Spleen (tissue), 11 donors: ENCODE measurements around the gene NFE2. TPM values are rescaled to one million over a fixed set of nuclear protein-coding genes. Genes with fewer than 3 reads are reported as not detected.
"Not testable (repeated sequence)": the region's sequence is repeated elsewhere in the genome, so short reads cannot be mapped to it uniquely, and the experiment has no call there.

Experiments
- DNase-seq: peaks from one replicate; pipeline ENCODE4 v3.0.0-alpha.2; 2020
- H3K27ac ChIP-seq, 8 donors: fragments of 200-600 bp; sonication (generic) in 7 of 8; 1 replicate in 4 of 8; 2 replicates in 4 of 8; pipeline versions ENCODE4 v1.5.0 to v1.8.0; 2016 to 2021; ENCODE audit warnings: inconsistent platforms in 4 of 8, mild to moderate bottlenecking in 4 of 8, moderate library complexity in 1 of 8
- H3K27me3 ChIP-seq, 7 donors: fragments of 200-600 bp; sonication (generic) in 6 of 7; replicated peaks in 1 of 7; 1 replicate in 4 of 7; 2 replicates in 3 of 7; pipeline versions ENCODE4 v1.5.0 to v1.8.0; 2016 to 2021; ENCODE audit warnings: inconsistent platforms in 3 of 7, mild to moderate bottlenecking in 1 of 7
- H3K36me3 ChIP-seq, 6 donors: fragments of 200-600 bp; sonication (generic) in 5 of 6; 1 replicate in 4 of 6; 2 replicates in 2 of 6; pipeline versions ENCODE4 v1.5.0 to v1.8.0; 2016 to 2021; ENCODE audit warnings: inconsistent platforms in 2 of 6
- H3K4me1 ChIP-seq, 6 donors: fragments of 200-600 bp; sonication (generic) in 5 of 6; 1 replicate in 3 of 6; 2 replicates in 3 of 6; pipeline versions ENCODE4 v1.5.0 to v1.8.0; 2016 to 2021; ENCODE audit warnings: inconsistent platforms in 3 of 6
- H3K4me3 ChIP-seq, 8 donors: fragments of 200-600 bp; sonication (generic) in 7 of 8; 1 replicate in 4 of 8; 2 replicates in 4 of 8; pipeline versions ENCODE4 v1.5.0 to v1.8.0; 2016 to 2021; ENCODE audit warnings: inconsistent platforms in 4 of 8, mild to moderate bottlenecking in 4 of 8, moderate library complexity in 2 of 8
- H3K9me3 ChIP-seq, 8 donors: fragments of 200-600 bp; sonication (generic) in 7 of 8; 1 replicate in 4 of 8; 2 replicates in 4 of 8; pipeline versions ENCODE4 v1.5.0 to v1.8.0; 2016 to 2021; ENCODE audit warnings: inconsistent platforms in 4 of 8
- POLR2A ChIP-seq, 3 donors: fragments of 450-650 bp; IDR thresholded peaks; one replicate each; pipeline ENCODE4 v1.5.1; 2017; ENCODE audit warnings: antibody characterized with exemption in 3 of 3, mild to moderate bottlenecking in 1 of 3
- POLR2AphosphoS5 ChIP-seq, 3 donors: sonication (generic); formaldehyde crosslinking; IDR thresholded peaks; one replicate each; pipeline ENCODE4 v1.5.1; 2017; ENCODE audit warnings: antibody characterized with exemption in 3 of 3
- WGBS, 5 donors: extraction: QIAGEN DNeasy Blood & Tissue Kit in 3 of 5; methylation state at CpG; one replicate each; pipeline versions ENCODE4 v1.1.5 to v1.1.7; 2013 to 2018; 5-methylcytosine and 5-hydroxymethylcytosine counted together
- intact Hi-C: fragments of 100-400 bp; cut with DNase I; formaldehyde crosslinking; loops from one replicate; pipeline ENCODE4 v1.15.0; 2023; ENCODE audit warnings: low total_unique reads
- polyA plus RNA-seq, 3 donors: library from polyadenylated mRNA; stranded (reverse); fragments of 200-250 nt; gene quantifications; one replicate each; pipeline ENCODE4 v1.2.1, GENCODE V29; 2013
- total RNA-seq, 7 donors: library from RNA; depleted of rRNA in 3 of 7; stranded (reverse); fragments of >200 nt in 3 of 7; fragmentation: NEBNext Ultra II Directional in 4 of 7; extraction: Animal tissue kit (Norgen Biotek cat#: 25700) in 4 of 7; gene quantifications; one replicate each; pipeline versions ENCODE4 v1.1.0 to v1.2.1, GENCODE V29; 2016 to 2021
- TF ChIP-seq, protein P1 (sequence below), 11 experiments: fragments of 200-600 bp in 7 of 11; fragments of 450-650 bp in 4 of 11; sonication (generic) in 4 of 11; IDR thresholded peaks in 8 of 11; conservative IDR thresholded peaks in 3 of 11; 1 replicate in 7 of 11; 2 replicates in 4 of 11; pipeline versions ENCODE4 v1.4.0 to v1.8.0; 2016 to 2021; ENCODE audit warnings: antibody characterized with exemption in 11 of 11, inconsistent platforms in 4 of 11, mild to moderate bottlenecking in 1 of 11
- donor health status: healthy with polysubstance abuse.
- donor health status: DM: no; HTN: no; CAD: no; lungs with moderate emphysema.
- donor health status: DM: no; HTN: no; CAD: no.
- donor health status: Bipolar disorder and iron deficiency.
- donor health status: healthy.
- donor health status: DM: no; HTN: no; CAD: no.
- donor health status: DM: yes; HTN: yes; CAD: no.

The NFE2 gene
- total and polyA plus RNA-seq, 10 donors, result 2.4 to 93.7 (median 24.7) TPM

DNA sequence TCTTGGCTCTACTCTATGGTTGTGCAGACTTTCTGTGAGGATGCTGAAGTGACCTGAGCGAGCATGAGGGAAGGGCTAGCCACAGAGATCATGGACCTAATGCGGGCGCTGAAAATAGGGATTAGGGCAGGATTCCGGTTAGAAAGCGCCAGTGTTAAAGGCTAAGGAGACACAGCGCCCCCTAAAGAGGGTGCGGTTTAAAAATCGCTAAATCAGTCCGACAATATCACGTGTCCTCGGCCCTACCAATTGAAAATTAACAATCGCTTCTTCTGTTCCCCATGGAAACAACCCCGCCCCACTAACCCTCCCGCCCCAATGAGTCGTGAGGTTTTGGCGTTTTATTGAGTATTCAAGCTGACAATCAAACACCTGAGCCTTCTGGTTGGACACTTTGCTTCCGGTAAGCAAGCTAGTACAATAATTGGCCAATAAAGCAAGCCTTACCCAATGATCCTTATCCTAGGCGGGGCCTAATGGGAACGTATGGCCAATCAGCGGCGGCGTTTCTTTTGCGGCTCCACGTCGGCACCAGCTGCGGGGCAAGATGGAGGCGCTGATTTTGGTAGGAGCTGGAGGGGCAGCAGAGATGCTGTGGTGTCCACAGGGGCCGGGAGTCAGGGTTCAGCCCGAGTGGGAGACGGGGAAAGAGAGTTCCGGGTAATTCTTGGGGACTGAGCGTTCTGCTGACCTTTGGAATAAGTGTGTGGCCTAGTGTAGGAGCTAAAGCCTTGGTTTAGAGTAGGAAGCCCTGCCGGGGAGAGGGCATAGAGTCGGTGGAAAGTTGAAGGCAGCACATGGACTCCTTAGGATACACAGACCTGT, 24.0 kb upstream of the NFE2 start, which contains the start of gene COPZ1:
COPZ1 (plus strand) TSS at position 515 of the 825 bp plus-strand sequence; CDS start at position 548, 33 bp downstream.
- H3K4me1 ChIP-seq, result peaks cover 22 to 64% (median 45%) of the 10 kb centered on the region in 6 donors
- DNase-seq, result peak; percentile 96
- WGBS, 5 donors, result 0 to 1% (median 1%) methylated on average over 33 to 34 of the region's 34 CpGs
- TF ChIP-seq, protein P1, sequence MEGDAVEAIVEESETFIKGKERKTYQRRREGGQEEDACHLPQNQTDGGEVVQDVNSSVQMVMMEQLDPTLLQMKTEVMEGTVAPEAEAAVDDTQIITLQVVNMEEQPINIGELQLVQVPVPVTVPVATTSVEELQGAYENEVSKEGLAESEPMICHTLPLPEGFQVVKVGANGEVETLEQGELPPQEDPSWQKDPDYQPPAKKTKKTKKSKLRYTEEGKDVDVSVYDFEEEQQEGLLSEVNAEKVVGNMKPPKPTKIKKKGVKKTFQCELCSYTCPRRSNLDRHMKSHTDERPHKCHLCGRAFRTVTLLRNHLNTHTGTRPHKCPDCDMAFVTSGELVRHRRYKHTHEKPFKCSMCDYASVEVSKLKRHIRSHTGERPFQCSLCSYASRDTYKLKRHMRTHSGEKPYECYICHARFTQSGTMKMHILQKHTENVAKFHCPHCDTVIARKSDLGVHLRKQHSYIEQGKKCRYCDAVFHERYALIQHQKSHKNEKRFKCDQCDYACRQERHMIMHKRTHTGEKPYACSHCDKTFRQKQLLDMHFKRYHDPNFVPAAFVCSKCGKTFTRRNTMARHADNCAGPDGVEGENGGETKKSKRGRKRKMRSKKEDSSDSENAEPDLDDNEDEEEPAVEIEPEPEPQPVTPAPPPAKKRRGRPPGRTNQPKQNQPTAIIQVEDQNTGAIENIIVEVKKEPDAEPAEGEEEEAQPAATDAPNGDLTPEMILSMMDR (IDR thresholded peaks at IDR 0.05 in 8 of 11, conservative IDR thresholded peaks at IDR 0.05 in 3 of 11), result peak; percentile 60 to 88 (median 76)
- peak in 2 of 3 donors; percentile 5 to 16 for TF ChIP-seq POLR2A (IDR thresholded peaks at IDR 0.05)
- TF ChIP-seq POLR2AphosphoS5 (IDR thresholded peaks at IDR 0.05), result peak; percentile 87 to 92 (median 89)
- H3K9me3 ChIP-seq, result no peaks in the 10 kb centered on the region
- H3K27ac ChIP-seq, result peak within 1 kb of the TSS; percentile 82 to 92 (median 86)
- H3K4me3 ChIP-seq, result peak within 1 kb of the TSS; percentile 61 to 87 (median 74)
- H3K27me3 ChIP-seq, result no peaks in the 10 kb centered on the region
- intact Hi-C loops, result no loop called here
- peaks cover 0 to 13% (median 6%) of the 10 kb centered on the region in 6 donors for H3K36me3 ChIP-seq

DNA sequence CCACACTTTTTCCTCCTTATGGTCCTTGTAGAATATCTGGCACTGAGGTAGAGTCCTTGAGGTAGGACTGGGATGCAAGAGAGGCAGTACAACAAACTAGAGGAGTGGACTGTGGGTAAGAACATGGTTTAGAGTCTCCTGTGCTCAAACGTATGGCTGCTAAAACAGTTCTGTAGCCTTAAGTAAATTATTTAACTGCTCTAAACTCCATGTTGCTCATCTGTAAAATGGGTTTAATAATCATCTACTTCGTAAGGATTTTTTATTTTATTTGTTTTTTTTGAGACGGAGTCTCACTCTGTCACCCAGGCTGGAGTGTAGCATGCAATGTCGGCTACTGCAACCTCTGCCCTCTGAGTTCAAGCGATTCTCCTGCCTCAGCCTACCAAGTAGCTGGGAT, 20.5 kb upstream of the NFE2 start:
- Histone ChIP-seq H3K4me3 (no peak overlapping the region), H3K9me3 (no peaks in the 10 kb centered on the region), H3K27ac (no peak overlapping the region), H3K4me1 (peaks cover 9 to 30% (median 17%) of the 10 kb centered on the region in 6 donors), H3K36me3 (no peaks in the 10 kb centered on the region), H3K27me3 (no peaks in the 10 kb centered on the region)
- no peak for DNase-seq
- 89 to 95% (median 91%) methylated on average over 5 of the region's 5 CpGs for WGBS, 5 donors
- TF ChIP-seq POLR2A (IDR thresholded peaks at IDR 0.05) (no peak), POLR2AphosphoS5 (IDR thresholded peaks at IDR 0.05) (no peak)
- TF ChIP-seq, protein P1 (IDR thresholded peaks at IDR 0.05 in 8 of 11, conservative IDR thresholded peaks at IDR 0.05 in 3 of 11), result no peak
- intact Hi-C loops, result no loop called here

DNA sequence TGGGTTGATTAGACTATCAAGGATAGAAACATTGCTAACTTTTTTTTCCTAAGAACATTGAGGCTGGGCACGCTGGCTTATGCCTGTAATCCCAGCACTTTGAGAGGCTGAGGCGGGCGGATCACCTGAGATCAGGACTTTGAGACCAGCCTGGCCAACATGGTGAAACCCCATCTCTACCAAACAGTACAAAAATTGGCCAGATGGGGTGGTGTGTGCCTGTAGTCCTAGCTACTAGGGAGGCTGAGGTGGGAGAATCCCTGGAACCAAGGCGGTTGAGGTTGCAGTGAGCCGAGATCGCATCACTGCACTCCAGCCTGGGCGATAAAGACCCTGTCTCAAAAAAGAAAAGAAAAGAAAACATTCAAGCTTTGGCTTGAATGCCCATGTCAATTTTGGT, 11.5 kb upstream of the NFE2 start:
- DNase-seq, H3K27me3 ChIP-seq, H3K9me3 ChIP-seq, H3K4me3 ChIP-seq, H3K4me1 ChIP-seq, H3K36me3 ChIP-seq, intact Hi-C loops: not testable (repeated sequence)
- WGBS, 5 donors, result 84 to 96% (median 88%) methylated on average over 7 of the region's 7 CpGs
- H3K27ac ChIP-seq, result peak overlapping the region in 1 of 8 donors; percentile 6

DNA sequence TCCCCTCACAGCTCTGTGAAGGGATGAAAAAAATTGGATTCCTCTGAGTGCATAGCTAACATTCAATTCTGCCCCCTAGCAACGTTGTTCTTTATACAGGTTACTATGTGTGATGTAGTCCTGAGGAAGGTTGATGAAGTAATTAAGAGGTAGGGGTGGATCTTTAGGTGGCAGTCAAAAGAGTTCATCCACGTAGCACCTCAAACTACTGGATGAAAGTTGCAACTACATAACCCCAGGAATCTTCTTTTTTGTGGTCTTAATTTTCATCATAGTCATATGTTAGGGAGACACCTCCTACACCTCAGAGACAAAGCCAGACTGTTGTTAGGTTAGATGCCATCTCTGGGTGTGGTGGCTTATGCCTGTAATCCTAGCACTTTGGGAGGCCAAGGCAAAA, 10.2 kb upstream of the NFE2 start:
- TF ChIP-seq POLR2AphosphoS5 (IDR thresholded peaks at IDR 0.05), result no peak
- 51 to 63% (median 55%) methylated on average over 2 of the region's 2 CpGs for WGBS, 5 donors
- H3K4me1 ChIP-seq, result peaks cover 0 to 20% (median 4%) of the 10 kb centered on the region in 6 donors

More for the DNA sequence above, 10.2 kb upstream of the NFE2 start:
- no peak for DNase-seq
- Histone ChIP-seq H3K4me3 (no peak overlapping the region), H3K9me3 (no peaks in the 10 kb centered on the region), H3K27me3 (no peaks in the 10 kb centered on the region), H3K36me3 (no peaks in the 10 kb centered on the region), H3K27ac (no peak overlapping the region)
- intact Hi-C loops, result no loop called here
